H1 (cell line): ENCODE measurements around the gene ALDH4A1. TPM values are rescaled to one million over a fixed set of nuclear protein-coding genes. Genes with fewer than 3 reads are reported as not detected.

Source experiments
- CHD1 ChIP-seq: IDR thresholded peaks from 2 replicates; pipeline ENCODE4 v1.6.1; 2012; ENCODE audit warnings: low read depth, low read length, improper control_type of control experiment
- SP4 ChIP-seq: IDR thresholded peaks from 2 replicates; pipeline ENCODE4 v1.6.1; 2012; ENCODE audit warnings: low read length, inconsistent platforms
- polyA plus RNA-seq, 7 experiments: library from polyadenylated mRNA; depleted of rRNA in 3 of 7; stranded (reverse) in 5 of 7; unstranded in 2 of 7; fragments of >200 nt in 5 of 7; fragments of 200-250 nt in 2 of 7; gene quantifications; 1 replicate in 5 of 7; 2 replicates in 1 of 7; 4 replicates in 1 of 7; pipeline versions ENCODE4 v1.2.1 to v1.2.3, GENCODE V29; 2011 to 2013; ENCODE audit warnings: missing spikeins in 2 of 7, mixed read lengths in 2 of 7
- total RNA-seq: library from RNA; stranded (reverse); fragmentation: NEBNext Ultra II Directional; extraction: Animal tissue kit (Norgen Biotek cat#: 25700); gene quantifications from 2 replicates; pipeline ENCODE4 v1.2.1, GENCODE V29; 2021

ALDH4A1 gene
- total and polyA plus RNA-seq, 2 of the 8 experiments (the other 6 are each of a cell fraction or from before 2014, with no cell fraction given) = 30.3 to 35.9 TPM

GRCh38 chr1:18852501-18852900, 49.9 kb downstream of the ALDH4A1 start (continued):
- no peak for TF ChIP-seq SP4
- no peak for TF ChIP-seq CHD1
